ENCODE measurements around the gene EIF3D. TPM values are rescaled to one million over a fixed set of nuclear protein-coding genes. Genes with fewer than 3 reads are reported as not detected.

EIF3D gene
- total and polyA plus RNA-seq, 9 of the 15 experiments (the other 6 are each of a cell fraction or from before 2014, with no cell fraction given), result 191 to 422 (median 279) TPM

DNA sequence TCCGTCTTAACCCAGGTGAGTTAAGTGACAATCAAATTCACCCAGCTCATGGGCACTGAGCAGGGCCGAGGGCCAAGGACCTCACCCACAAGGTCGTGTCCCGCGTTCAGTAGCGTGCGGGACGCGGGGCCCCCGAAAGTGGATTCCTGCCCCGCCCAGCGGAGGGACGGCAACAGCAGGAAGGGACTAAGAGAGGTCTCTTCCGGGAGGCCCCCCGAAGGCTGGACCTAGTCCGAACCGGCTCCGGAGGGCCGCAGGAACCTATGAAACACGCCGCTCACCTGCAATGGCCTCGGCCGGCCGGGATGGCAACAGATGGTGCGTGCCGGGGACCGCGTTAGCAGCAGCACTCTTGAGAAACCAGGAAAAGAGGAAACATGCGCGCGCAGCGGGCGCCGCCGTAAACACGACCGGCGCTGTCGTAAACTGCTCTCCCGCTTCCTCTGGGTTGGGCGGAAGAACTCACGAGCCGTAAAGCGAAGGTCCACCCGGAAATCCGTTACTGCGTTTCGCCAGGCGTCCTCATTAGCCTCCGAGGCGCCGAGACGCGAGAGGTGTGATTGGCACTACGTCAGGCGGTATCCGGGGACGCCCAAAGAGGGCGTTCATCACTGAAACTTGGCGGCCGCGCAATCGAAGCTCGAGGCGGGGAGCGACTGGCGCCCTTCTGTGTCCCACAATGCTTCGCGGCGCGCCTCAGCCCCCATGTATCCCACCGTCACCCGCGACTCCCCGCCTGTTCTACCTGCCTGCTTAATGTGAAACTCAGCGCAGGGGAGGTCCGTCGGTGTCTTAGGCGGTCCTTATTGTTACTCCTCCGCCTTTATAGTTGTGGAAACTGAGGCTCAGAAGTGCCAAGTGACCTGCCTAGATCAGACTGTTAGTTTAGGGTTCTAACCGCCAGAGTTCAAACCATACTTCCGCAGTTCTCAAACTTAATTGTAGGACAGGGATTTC, at the start of gene EIF3D (continued):
- TF ChIP-seq, protein P1, sequence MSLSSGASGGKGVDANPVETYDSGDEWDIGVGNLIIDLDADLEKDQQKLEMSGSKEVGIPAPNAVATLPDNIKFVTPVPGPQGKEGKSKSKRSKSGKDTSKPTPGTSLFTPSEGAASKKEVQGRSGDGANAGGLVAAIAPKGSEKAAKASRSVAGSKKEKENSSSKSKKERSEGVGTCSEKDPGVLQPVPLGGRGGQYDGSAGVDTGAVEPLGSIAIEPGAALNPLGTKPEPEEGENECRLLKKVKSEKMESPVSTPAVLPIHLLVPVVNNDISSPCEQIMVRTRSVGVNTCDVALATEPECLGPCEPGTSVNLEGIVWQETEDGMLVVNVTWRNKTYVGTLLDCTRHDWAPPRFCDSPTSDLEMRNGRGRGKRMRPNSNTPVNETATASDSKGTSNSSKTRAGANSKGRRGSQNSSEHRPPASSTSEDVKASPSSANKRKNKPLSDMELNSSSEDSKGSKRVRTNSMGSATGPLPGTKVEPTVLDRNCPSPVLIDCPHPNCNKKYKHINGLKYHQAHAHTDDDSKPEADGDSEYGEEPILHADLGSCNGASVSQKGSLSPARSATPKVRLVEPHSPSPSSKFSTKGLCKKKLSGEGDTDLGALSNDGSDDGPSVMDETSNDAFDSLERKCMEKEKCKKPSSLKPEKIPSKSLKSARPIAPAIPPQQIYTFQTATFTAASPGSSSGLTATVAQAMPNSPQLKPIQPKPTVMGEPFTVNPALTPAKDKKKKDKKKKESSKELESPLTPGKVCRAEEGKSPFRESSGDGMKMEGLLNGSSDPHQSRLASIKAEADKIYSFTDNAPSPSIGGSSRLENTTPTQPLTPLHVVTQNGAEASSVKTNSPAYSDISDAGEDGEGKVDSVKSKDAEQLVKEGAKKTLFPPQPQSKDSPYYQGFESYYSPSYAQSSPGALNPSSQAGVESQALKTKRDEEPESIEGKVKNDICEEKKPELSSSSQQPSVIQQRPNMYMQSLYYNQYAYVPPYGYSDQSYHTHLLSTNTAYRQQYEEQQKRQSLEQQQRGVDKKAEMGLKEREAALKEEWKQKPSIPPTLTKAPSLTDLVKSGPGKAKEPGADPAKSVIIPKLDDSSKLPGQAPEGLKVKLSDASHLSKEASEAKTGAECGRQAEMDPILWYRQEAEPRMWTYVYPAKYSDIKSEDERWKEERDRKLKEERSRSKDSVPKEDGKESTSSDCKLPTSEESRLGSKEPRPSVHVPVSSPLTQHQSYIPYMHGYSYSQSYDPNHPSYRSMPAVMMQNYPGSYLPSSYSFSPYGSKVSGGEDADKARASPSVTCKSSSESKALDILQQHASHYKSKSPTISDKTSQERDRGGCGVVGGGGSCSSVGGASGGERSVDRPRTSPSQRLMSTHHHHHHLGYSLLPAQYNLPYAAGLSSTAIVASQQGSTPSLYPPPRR (CRISPR knock-in tag; IDR thresholded peaks at IDR 0.05; ENCODE audit: borderline replicate concordance), result no peak
- TF ChIP-seq, protein P2, sequence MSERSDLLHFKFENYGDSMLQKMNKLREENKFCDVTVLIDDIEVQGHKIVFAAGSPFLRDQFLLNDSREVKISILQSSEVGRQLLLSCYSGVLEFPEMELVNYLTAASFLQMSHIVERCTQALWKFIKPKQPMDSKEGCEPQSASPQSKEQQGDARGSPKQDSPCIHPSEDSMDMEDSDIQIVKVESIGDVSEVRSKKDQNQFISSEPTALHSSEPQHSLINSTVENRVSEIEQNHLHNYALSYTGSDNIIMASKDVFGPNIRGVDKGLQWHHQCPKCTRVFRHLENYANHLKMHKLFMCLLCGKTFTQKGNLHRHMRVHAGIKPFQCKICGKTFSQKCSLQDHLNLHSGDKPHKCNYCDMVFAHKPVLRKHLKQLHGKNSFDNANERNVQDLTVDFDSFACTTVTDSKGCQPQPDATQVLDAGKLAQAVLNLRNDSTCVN (CRISPR knock-in tag; IDR thresholded peaks at IDR 0.05), result no peak
- TF ChIP-seq TAF9B (IDR thresholded peaks at IDR 0.05; ENCODE audit: partially characterized antibody) (peak; percentile 96), ETV1 (tag; conservative IDR thresholded peaks at IDR 0.05; ENCODE audit: low read depth) (peak; percentile 53; the same call in 1 of the 2 replicates), PHF8 (IDR thresholded peaks at IDR 0.05; ENCODE audit: borderline replicate concordance, low read length) (peak; percentile 97), ETV6 (IDR thresholded peaks at IDR 0.05; ENCODE audit: borderline replicate concordance in 1 of 2, low read depth in 2 of 2, low read length in 1 of 2) (peak in 1 of 2 experiments; percentile 67; a peak in 1 of 4 replicates), ETV6 (CRISPR knock-in tag; IDR thresholded peaks at IDR 0.05; ENCODE audit: borderline replicate concordance) (no peak)
- TF ChIP-seq, protein P3, sequence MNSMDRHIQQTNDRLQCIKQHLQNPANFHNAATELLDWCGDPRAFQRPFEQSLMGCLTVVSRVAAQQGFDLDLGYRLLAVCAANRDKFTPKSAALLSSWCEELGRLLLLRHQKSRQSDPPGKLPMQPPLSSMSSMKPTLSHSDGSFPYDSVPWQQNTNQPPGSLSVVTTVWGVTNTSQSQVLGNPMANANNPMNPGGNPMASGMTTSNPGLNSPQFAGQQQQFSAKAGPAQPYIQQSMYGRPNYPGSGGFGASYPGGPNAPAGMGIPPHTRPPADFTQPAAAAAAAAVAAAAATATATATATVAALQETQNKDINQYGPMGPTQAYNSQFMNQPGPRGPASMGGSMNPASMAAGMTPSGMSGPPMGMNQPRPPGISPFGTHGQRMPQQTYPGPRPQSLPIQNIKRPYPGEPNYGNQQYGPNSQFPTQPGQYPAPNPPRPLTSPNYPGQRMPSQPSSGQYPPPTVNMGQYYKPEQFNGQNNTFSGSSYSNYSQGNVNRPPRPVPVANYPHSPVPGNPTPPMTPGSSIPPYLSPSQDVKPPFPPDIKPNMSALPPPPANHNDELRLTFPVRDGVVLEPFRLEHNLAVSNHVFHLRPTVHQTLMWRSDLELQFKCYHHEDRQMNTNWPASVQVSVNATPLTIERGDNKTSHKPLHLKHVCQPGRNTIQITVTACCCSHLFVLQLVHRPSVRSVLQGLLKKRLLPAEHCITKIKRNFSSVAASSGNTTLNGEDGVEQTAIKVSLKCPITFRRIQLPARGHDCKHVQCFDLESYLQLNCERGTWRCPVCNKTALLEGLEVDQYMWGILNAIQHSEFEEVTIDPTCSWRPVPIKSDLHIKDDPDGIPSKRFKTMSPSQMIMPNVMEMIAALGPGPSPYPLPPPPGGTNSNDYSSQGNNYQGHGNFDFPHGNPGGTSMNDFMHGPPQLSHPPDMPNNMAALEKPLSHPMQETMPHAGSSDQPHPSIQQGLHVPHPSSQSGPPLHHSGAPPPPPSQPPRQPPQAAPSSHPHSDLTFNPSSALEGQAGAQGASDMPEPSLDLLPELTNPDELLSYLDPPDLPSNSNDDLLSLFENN (IDR thresholded peaks at IDR 0.05; ENCODE audit: low read depth in 2 of 2, low read length in 2 of 2), result no peak
- TF ChIP-seq, protein P4, sequence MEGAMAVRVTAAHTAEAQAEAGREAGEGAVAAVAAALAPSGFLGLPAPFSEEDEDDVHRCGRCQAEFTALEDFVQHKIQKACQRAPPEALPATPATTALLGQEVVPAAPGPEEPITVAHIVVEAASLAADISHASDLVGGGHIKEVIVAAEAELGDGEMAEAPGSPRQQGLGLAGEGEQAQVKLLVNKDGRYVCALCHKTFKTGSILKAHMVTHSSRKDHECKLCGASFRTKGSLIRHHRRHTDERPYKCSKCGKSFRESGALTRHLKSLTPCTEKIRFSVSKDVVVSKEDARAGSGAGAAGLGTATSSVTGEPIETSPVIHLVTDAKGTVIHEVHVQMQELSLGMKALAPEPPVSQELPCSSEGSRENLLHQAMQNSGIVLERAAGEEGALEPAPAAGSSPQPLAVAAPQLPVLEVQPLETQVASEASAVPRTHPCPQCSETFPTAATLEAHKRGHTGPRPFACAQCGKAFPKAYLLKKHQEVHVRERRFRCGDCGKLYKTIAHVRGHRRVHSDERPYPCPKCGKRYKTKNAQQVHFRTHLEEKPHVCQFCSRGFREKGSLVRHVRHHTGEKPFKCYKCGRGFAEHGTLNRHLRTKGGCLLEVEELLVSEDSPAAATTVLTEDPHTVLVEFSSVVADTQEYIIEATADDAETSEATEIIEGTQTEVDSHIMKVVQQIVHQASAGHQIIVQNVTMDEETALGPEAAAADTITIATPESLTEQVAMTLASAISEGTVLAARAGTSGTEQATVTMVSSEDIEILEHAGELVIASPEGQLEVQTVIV (CRISPR knock-in tag; IDR thresholded peaks at IDR 0.05; ENCODE audit: borderline replicate concordance), result peak; percentile 97

Data from K562 (cell line).